Kidney epithelial cell (primary cell): ENCODE results near the gene NR1I3. TPM values are rescaled to one million over a fixed set of nuclear protein-coding genes. Genes with fewer than 3 reads are reported as not detected.
A peak's percentile ranks its signal among the peaks of the same experiment; 100 is the strongest.

Source experiments
- DNase-seq: peaks from one replicate; pipeline ENCODE4 v3.0.0-alpha.2; 2010; ENCODE audit warnings: low read depth
- H3K27me3 ChIP-seq: 2 replicates; pipeline ENCODE4 v1.6.0; 2011; ENCODE audit warnings: low read length; ENCODE audit not compliant: control insufficient read depth, insufficient read depth
- H3K36me3 ChIP-seq: 2 replicates; pipeline ENCODE4 v1.5.1; 2011; ENCODE audit warnings: low read length; ENCODE audit not compliant: control insufficient read depth, insufficient read depth
- H3K4me3 ChIP-seq: 2 replicates; pipeline ENCODE4 v1.5.1; 2011; ENCODE audit warnings: low read depth, mild to moderate bottlenecking, control low read depth, low read length
- CTCF ChIP-seq: IDR thresholded peaks from 2 replicates; pipeline ENCODE4 v1.5.1; 2011; ENCODE audit warnings: mild to moderate bottlenecking, moderate library complexity, low read length, control low read depth, inconsistent platforms; ENCODE audit not compliant: insufficient read depth, poor library complexity, severe bottlenecking
- total RNA-seq: library from RNA; depleted of rRNA; stranded (reverse); fragments of >200 nt; gene quantifications from 2 replicates; pipeline ENCODE4 v1.2.3, GENCODE V29; 2015

Gene NR1I3
- total RNA-seq, 1 donor from 2014 or later = not detected

- no peak for DNase-seq
- no peak for TF ChIP-seq CTCF
- Histone ChIP-seq H3K36me3 (no peaks in the 10 kb centered on the region), H3K27me3 (no peaks in the 10 kb centered on the region), H3K4me3 (no peak overlapping the region)
Observed at GRCh38 chr1:161217831-161218230, 20.2 kb downstream of the NR1I3 start.

- Histone ChIP-seq H3K4me3 (no peak overlapping the region), H3K27me3 (no peaks in the 10 kb centered on the region), H3K36me3 (no peaks in the 10 kb centered on the region)
- DNase-seq = peak; percentile 45
- no peak for TF ChIP-seq CTCF
Observed at GRCh38 chr1:161216945-161217712, 20.9 kb downstream of the NR1I3 start.

GRCh38 chr1:161215076-161215475 lies 22.9 kb downstream of the NR1I3 start, which contains the start of gene FCER1G:
TSS of gene FCER1G (plus strand) at chr1:161215295. CDS start at chr1:161215322, 27 bp downstream.
- TF ChIP-seq CTCF = no peak
- H3K36me3 ChIP-seq = peaks cover 1% of the 10 kb centered on the region
- H3K27me3 ChIP-seq = no peaks in the 10 kb centered on the region
- DNase-seq = no peak
- no peak within 1 kb of the TSS for H3K4me3 ChIP-seq

- no peak for DNase-seq
Observed at GRCh38 chr1:161214369-161214768, 23.6 kb downstream of the NR1I3 start.

GRCh38 chr1:161209790-161210409 lies 28.1 kb downstream of the NR1I3 start:
- Histone ChIP-seq H3K27me3 (no peaks in the 10 kb centered on the region), H3K4me3 (no peak overlapping the region), H3K36me3 (peaks cover 4% of the 10 kb centered on the region)
- peak; percentile 95 for TF ChIP-seq CTCF
- DNase-seq = no peak

More at GRCh38 chr1:161214369-161214768, 23.6 kb downstream of the NR1I3 start:
- no peak overlapping the region for H3K4me3 ChIP-seq
- TF ChIP-seq CTCF = no peak
- H3K36me3 ChIP-seq = peaks cover 1% of the 10 kb centered on the region
- no peaks in the 10 kb centered on the region for H3K27me3 ChIP-seq
